Epidermal melanocyte (primary cell): ENCODE measurements around the gene CERK.

Source experiments
- DNase-seq: peaks from one replicate; pipeline ENCODE4 v3.0.0; 2011; ENCODE audit warnings: low spot score; ENCODE audit not compliant: insufficient read length

CERK gene

DNA sequence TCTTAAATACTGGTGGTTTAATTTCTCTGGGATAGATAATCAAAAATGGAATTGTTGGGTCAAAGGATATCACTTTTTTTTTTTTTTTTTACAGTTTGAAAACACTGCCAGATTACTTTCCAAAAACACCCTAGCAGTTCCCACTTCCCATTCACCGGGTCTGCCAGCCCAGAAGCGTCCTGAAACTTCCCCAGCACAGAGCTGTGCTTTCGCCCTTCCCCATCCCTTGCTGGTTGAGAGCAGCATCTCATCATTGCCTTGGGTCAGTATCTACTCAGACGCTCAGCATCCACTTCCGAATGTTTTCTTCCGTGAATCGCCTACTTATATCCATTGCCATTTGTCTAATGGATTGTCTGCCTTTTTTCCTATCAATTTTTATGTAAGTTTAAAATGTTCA is 5.5 kb downstream of the CERK start:
- DNase-seq, result no peak

DNA sequence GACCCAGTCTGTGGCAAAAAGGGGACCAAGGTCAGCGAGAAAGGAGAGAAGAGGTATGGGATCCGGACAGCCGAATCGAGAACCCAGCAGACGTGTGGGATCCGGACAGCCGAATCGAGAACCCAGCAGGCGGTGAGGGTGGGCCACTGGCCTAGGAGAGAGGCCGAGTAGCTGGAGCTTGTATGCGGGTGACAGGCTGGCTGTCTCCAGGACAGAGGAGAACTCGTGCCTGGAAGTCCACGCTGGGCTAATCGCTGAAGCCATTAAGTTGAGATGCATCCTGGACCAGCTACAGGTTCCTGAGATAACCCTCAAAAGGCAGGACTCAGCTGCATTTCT is 6.0 kb downstream of the CERK start:
- no peak for DNase-seq

DNA sequence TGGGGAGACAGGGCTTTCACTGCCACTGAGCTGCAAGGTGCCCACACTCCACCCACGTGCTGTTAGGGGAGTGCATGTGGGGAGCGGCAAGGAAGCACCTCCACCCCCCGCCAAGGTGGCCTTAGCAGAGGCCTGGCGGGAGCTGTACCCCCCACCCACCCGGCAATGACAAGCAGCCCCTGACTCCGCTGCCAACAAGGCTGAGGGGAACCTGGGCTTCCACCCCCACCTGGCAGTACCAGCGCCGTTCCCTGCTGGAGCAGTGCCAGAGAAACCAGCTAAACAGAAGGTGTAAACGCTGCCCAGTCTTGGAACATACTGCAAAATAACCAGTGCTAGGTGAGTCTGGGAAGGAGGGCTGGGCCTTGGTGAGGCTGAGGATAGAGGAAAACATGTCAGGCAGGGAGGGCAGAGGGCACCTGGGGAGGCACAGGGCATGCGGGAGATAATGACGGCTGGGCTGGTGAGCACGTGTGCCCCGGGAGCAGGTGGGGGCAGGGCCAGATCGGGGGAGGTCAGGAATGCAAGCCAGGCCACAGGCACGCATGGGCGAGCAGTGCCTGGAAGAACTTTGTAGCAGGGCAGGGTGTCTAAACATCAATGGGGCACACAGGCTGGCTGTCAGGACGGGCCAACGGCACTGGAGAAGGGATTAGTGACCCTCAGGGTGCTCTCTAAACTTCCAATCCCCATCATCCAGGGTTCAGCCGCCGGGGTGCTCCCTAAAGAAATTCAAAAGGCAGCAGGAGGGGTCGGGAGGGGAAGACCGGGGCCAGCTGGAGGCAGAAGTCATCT is 6.6 kb downstream of the CERK start:
- DNase-seq, result no peak

DNA sequence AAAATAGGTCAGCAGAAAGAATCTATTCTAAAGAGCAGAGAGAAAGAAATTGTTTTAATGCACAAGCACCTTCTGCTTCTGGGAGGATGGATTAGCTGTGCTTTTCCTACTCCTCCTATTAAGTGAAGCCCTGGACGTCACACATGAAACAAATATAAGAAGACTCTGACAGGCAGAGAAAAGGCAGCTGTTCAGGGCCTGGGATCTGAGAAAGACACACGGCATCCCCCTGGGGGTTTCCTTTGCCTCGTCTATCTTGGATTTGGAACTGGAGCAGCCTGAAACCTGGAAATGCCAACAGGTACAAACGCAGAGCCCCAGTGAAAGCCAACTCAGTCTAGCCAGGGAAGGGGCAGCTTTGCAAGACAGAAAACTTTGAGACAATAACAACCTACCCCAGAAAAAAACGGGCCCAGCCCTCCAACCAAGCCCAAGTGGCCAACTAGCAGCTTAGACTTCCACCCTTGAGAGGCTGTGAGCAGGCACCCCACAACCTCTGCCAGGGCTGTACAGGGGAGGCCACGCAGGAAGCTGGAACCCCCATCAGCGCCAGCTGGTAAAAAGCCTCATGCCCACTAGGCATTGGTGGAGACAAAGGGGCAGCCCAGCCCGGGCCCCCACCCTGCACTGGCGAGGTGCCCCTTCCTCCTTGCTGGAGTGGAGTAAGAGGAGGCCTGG is 7.3 kb downstream of the CERK start:
- no peak for DNase-seq

DNA sequence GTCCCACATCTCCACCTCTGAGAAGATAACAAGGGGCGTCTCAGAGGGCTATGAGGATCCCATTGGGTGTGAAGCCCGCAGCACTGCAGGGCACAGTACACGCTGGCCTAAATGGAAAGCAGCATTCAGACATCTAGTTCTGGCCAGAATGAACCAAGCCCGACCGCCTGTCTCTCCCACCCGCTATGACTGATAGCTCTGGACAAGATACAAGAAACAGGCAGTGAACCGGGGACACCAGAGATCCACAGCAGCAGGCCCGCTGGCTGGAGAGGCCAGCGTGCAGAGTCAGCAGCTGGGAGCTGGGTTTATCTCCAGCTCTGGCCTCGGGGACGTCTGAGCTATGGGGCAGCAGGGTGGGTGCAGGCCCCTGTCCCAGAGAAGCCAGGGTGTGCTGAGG is 9.6 kb downstream of the CERK start:
- no peak for DNase-seq

DNA sequence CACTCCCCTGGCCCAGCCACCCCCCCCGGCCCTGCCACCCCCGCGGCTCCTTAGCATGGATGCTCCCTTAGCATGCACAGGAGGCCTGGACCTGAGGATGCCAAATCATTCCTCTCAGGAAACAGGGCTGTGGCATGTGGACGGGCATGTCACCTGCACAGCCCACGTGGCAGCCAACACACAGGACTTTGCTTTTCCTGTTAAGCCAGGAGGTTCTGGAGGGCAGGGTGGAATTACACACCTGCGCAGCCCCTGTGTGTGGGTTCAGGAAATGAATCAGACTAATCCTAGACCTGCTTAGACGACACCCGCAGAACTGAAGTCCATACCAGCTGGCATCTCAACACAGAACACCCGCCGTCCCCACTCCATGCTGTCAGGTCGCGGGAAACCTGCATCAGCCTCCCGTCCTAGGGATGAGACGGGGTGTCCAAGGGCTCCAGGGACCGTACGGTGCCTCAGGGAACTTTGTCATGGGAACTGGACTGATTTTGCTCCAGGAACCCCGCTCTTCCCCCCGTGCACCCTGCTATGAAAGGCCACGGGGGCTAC is 10.2 kb downstream of the CERK start:
- no peak for DNase-seq

DNA sequence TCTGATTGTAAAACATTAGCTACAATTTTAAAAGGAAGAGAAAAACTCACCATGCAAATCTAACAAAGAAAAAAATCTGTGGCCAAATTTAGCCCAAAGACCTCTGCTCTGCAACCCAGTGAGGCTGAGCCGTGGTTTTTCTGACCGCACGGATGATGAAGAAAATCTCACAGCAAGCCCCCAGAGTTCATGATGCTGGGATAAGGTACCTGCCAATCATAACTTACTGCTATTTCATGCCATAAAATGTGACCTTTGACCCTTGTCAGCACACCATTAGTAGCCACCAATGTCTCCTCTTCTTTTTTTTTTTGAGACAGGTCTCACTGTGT is 11.1 kb downstream of the CERK start:
- no peak for DNase-seq

DNA sequence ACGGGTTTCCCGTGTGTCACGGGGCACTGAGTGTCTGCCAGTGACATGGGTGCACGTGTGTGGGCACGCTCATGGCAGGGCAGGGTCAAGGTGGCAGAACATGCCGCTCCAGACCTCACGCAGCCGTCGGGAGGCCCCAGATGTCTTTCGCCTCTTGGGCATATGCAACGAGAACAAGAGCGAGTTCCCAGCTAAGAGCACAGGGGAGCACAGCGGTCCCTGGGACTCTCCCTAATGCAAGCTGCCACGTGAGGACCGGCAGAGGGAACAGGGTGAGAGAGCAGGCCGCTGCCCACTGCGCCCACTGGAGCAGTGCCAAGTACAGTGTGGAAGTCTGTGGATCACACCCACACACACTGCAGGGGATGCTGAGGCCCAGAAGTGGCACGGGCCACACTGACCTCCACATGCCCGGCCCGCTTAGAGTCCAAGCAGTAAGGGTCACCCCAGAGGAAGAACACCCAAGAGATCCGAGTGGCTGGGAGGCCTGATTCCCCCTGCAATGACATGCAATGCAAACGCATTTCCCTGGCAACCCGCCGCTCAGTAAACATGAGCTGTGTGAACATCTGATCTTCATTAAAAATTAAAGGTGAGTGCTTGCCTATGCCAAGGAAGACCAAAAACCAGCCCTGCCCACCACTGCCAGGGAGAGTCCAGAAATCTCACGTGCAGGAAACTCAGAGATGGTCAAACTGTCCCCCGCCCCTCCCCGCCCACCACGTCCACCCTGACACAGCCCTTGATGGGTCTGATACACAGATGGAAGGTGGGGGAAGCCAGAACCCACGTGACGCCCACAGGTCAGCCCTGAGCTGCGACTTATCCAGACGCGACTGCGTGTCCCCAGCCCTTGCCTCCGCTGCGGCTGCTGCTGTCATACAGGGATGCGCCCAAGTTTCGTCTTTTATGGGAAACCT is 11.7 kb downstream of the CERK start:
- no peak for DNase-seq

DNA sequence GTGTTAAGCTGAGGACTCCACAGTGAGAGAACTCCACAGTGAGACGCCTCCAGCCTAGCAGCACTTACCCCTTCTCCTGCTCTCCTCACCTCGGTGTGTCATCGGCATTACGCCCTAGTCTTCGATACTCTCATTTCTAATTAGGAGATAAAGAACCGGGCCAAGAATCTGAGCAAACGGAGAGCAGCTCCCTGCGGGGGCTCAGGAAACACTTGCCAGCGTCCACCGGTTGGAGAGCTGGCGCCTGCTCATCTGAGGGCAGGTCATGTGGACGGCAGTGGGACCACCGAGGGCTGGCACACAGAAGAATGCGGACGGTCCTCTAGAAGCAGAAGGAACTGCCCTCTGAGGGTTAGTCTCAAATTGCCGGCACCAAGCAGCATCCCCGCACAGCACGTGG is 13.0 kb downstream of the CERK start:
- DNase-seq, result no peak

DNA sequence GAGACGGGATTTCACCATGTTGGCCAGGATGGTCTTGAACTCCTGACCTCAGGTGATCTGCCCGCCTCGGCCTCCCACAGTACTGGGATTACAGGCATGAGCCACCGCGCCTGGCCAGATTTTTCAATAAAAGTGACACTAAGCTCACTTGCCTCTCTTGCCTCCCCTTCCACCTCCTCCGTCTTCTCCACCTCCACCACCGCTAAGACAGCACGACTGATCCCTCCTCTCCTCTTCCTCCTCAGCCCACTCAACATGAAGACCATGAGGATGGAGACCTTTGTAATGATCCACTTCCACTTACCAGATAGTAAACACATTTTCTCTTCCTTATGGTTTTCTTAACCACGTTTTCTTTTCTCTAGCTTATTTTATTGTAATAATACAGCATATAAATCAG is 14.2 kb downstream of the CERK start:
- DNase-seq, result no peak

DNA sequence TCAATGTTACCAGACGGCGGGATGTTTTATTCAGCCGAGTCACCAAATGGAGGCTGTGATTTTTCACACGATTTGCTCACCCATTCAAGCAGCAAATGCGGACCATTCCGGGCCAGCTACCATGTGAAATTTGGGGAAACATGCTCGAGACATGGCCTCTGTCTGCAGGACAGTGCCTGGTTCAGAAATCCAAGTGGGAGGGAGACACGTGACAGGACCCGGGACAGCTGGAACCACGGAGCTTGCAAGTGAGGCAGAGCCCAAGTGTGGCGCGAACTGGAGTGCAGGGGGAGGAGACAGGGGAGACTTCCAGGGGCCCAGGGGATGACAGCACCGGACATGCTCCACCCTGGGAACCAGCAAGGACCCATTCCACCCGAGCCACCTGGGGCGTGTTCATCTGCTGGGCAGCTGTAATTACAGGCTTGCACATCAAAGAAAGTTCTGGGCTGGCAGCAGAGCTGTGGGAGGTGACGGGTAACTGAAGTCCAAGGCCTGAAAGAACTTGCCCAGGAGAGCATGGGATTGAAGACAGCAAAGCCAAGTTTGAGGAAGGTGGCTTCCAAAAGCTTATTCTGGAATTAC is 16.5 kb downstream of the CERK start:
- DNase-seq, result no peak

DNA sequence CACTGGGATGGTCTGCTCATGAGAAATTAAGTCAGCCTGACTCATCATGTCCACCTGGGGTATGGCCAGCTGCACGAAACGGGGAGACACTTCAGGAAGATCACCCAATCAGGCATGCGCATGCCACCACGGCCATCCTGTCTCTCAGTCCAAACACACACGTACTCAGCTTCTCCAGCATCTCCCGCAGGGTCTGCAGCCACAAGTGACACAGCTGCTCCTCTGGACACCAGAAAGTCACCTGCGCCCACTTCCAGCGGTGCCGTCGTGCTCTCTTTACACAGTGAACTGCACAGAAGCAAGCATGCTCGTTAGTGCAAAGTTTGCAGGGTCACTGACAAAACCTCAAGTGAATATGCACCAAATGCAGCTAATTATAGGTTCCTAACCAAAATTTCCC is 18.1 kb downstream of the CERK start:
- no peak for DNase-seq

DNA sequence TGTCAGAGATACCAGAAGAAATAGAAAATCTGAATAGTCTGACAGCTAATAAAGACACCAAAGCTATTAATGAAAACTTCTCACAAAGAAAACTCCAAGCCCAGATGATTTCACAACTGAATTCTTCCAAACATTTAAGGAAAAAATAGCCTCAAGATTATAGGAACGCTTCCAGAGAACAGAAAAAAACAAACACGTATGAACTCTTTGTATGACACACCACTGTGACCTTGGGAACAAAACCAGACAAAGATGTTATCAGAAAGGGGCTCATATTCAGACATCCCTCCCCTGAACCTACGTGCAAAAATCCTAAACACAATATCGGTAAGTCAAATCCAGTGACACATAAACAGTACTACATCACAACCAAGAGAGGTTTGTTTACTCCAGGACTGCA is 23.5 kb downstream of the CERK start:
- no peak for DNase-seq

DNA sequence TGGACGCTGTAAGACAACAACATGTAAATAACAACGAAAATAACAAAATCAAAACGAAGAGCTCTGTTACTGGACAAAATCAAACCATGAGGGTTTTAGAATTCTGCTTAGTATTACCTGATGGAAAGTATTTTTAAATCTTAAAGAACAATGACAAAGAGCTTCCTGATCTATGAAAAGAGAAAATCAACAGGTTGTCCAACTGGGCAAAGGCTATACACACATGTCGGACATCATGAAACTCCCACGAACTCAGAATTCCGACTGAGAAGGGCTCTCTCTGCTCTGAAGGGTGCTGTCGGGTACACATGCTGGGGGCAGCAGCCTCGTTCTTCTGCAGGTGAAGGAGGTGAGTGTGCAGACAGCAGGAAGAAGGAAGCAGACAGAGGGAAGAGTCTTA is 25.8 kb downstream of the CERK start:
- no peak for DNase-seq

DNA sequence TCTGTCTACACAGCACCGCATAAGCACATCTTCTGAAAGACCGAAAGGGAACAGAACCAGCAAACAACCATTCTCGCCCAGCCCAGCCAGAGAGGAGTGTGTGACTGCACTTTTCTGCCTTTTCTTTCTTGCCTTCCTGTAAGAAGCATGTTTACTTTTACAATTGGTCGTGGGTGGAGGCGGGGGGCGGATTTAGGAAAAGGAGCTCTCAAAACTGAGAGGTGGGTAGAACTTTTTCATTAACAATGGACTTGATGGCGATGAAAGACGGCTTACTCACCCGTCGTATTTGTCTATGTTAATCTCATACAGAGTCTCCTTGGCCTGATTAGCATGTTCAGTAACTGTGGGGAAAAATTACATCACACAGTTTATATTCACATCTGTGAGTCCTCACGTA is 27.2 kb downstream of the CERK start:
- no peak for DNase-seq

DNA sequence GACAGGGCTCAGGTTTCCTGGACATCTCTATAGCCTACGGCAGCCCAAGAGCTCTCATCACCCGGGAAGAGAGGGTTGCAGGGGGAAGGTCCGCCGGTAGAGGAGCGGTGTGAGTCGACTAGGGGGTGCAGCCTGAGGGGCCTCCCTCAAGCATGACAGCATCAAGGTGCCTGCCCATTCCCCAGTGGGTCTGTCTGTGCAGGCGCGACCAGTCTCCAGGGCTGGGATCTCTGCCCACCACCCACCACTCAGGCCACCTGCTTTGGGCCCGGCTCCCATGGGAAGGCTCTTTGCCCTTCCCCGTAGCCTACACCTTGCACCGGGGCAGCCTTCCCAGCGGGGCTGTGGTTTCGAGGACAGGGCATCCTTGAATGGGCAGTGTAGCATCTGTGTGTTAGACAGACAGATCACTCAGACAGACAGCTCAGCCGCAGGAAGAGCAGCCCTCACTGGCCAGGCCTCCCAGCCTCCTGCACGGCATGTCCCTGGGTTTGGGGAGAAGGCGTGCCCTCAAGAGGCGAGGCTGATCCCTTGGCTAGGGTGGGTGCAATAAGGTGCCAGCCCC is 29.2 kb downstream of the CERK start:
- no peak for DNase-seq

DNA sequence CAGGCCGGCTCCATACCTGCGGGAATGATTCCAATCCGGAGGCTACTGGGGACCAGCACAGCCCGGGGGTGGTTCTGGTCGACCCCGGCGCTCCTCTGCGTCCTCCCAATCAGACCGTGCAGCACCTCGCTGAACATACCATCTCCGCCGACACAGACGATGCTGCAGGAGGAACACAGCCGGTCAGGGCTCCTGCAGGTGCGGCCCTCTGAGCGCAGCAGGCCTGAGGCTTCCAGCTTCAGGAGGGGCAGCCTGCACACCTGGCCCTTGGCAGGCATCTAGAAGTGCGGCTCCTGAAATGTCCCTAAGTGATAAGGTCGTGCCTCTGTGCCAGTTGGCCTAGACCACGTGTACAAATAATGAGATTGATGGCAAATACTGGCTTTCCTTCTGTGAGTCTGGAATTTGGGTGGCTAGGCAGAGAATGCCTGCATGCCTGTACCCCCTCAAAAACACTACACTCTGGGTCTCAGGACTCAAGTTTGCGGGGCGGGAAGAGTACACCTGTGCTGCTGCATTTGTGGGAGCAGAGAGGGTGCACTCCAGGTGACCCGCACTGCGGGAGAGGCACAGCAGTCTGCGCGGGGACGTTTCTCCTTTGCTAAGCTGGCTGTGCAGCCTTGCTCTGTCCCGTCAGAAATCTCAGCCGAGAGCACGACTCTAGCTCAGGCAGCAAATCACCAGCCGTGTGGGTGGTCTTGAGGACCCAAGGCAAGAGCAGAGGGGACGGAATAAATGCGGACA is 30.1 kb downstream of the CERK start:
- DNase-seq, result no peak

DNA sequence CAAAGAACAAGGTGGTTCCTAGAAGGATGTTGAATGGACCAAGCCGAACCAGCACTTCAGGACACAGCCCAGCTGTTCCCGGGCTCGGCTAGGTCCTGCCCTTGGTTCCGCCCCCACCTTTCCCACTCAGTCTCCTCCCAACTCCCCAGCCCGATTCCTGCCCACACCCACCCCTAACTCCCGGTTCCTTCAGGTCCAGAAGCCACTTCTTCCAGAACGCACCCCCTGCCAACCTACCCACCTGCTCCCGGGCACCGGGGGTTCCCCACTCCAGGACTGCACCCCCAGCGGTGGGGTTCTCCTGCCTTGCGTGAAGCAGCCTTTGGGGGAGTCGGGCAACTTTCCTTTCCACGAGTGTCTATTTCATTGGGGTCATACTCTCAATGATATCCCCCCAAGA is 30.7 kb downstream of the CERK start:
- DNase-seq, result no peak

DNA sequence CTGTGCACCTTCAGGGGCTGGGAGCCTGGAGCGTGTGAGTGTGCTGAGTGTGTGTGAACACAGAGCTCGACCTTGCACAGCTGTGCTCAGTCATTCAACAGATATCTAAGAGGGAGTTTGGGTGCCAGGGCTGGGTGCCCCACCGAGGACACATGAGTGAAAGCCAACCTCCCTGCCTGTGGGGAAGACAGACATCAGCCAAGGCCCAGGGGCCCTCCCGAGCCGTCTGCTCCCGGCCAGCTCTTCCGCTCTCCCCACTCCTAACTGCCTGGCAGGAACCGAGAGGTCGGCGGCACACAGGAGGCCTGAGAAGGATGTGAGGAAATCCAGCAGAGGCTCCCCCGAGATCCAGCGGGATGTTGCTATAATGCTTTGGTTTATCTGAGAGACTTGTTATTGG is 32.0 kb downstream of the CERK start:
- no peak for DNase-seq

DNA sequence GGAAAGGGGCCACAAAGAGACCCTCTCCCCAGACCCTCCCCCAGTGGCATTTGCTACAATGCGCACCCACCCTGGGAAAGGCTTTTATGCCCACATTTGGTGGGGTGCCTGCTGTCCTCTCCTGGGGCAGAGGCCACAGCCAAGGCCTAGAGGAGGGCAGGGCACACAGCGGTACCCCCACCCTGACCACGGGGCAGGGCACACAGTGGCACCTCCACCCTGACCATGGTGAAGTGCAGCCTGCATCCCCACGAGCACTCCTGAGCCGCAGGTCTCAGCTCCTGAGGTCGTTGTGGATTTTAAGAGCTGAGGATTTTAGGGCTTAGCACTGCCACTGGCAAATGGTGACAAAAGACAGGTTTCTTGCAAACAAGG is 34.1 kb downstream of the CERK start:
- no peak for DNase-seq
